Dedifferentiated amniotic fluid mesenchymal stem cell (primary cell): ENCODE results near the gene PES1.
"Not testable (repeated sequence)": the region's sequence is repeated elsewhere in the genome, so short reads cannot be mapped to it uniquely, and the experiment has no call there.

ENCODE experiments used
- DNase-seq: peaks from one replicate; pipeline ENCODE4 v3.0.0-alpha.2; 2016; ENCODE audit errors: extremely low spot score

PES1 gene

GRCh38 chr22:30609260-30610185 is 17.8 kb upstream of the PES1 start:
- DNase-seq, result peak; percentile 71

- DNase-seq, result no peak
Observed at GRCh38 chr22:30607939-30608338, 16.2 kb upstream of the PES1 start.

DNA sequence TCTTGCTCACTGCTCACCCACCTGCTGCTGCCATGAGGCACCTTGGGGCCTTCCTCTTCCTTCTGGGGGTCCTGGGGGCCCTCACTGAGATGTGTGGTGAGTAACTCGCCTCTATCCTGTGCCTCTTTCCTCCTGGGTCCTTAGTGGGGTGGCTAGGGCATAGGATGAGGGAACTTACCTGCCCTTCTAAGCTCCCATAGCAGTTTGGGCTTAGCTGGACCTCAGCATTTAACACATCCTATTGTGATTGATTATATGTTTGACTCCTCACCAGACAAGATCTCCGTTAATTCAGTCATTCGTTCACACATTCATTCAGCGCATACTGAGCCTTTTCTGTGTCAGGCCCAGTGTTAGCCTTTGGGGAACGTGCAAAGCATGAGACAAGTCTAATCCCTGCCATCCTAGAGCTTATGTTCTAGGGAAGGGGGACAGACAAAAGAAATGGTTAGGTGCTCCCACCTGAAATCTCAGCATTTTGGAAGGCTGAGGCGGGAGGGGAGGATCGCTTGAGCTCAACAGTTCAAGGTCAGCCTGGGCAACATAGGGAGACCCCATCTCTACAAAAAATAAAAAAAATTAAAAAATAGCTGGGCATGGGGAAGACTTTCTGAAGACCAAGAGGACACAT is 15.7 kb upstream of the PES1 start:
- no peak for DNase-seq

GRCh38 chr22:30606455-30607299 is 15.0 kb upstream of the PES1 start, which contains the start of gene TCN2:
Gene TCN2, plus strand, starts transcription at chr22:30607174. Its CDS starts 158 bp downstream, at chr22:30607332.
- peak; percentile 49 for DNase-seq

DNA sequence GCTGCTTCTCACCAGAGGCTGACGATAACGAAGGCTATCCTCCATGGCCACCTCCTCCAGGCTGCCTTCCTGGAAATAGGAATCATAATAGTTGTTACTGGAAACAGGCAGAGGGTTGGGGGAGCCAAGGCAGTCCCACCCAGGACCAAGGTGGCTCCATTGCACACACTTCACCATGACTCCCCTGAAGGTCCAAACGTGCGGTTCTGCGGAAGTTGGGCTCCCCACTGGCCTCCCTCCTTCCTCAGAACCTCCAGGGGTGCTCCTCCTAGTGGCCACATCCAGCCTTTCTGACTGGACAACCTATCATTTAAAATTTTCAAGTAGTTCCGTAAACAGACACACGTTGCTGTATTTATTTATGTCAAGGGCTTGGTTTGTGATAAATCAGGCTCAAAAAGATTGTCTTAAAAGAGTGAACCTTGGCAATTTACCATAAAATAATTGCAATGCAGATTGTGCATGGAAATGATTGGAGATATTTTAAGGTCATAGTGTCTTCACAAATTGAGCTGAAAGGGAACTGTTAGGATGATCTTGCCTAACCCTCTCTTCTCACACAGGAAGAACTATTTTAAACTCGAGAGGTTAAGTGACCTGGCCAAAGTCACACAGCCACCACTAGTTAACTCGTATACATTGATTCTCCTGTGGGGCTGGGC is 13.9 kb upstream of the PES1 start:
- no peak for DNase-seq

DNA sequence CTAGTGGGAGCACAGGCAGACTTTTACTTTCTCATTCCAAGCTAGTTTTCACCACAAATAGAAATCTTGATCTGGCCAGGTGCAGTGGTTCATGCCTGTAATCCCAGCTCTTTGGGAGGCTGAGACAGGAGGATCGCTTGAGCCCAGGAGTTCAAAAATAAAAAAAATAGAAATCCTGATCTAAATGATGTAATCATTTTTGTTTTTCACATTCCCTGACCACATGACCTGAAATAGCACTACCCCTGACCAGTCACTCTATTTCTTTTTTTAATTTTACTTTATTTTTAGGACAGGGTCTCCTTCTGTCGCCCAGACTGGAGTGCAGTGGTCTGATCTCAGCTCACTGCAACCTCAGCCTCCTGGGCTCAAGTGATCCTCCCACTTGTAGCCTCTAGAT is 13.0 kb upstream of the PES1 start:
- no peak for DNase-seq

DNA sequence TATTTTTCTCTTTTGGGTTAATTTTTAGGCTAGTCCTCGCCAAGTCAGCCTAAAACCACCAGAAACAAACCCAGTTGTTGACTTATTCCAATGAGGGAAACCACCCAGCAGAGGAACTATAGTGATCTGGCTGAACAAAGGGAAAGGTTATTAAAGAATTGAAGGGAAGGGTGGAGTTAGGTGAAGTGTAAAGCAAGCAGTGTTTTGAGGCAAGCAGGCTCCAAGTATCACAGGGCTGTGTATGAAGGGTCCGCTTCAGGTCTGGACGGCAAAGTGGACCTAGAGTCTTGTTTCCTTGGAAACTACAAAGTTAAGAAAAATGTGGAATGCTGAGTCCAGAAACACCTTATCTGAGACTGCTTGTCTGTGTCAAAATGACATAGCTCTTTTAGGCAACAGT is 12.1 kb upstream of the PES1 start:
- DNase-seq, result no peak

DNA sequence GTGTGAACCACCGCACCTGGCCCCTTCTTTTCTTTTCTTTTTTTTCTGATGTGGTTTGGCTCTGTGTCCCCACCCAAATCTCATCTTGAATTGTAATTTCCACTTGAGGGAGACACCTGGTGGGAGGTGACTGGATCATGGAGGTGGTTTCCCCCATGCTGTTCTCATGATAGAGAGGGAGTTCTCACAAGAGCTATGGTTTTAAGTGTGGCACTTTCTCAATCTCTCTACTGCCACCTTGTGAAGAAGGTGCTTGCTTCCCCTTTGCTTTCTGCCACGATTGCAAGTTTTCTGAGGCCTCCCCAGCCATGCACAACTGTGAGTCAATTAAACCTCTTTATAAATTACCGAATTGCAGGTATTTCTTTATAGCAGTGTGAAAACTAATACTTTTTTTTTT is 10.3 kb upstream of the PES1 start:
- DNase-seq, result no peak

DNA sequence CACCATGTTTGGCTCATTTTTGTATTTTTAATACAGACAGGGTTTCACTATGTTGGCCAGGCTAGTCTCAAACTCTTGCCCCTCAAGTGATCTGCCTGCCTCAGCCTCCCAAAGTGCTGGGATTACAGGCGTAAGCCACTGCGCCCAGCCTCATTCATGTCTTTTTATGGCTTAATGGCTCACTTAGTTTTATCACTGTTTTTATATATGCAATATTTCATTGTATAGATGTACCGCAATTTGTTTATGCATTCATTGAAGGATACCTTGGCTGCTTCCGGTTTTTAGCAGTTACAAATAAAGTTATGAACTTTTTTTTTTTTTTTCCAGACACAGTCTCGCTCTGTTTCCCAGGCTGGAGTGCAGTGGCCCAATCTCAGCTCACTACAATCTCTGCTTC is 9.8 kb upstream of the PES1 start:
- no peak for DNase-seq

- DNase-seq, result no peak
Observed at GRCh38 chr22:30600921-30601320, 9.2 kb upstream of the PES1 start.

DNA sequence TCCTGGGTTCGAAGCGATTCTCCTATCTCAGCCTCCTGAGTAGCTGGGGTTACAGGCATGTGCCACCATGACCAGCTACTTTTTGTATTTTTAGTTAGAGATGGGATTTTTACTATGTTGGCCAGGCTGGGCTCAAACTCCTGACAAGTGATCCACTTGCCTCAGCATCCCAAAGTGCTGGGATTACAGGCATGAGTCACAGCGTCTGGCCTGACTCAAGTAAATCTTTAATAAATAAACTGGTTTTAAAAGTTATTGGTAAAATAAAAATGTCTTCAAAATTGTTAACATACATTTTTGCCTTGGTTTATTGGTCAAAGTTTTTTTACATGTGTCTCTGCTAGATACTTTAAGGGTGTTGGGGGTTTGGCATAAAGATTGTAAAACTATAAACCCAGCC is 7.3 kb upstream of the PES1 start:
- DNase-seq, result no peak

- no peak for DNase-seq
Observed at GRCh38 chr22:30596886-30597285, 5.2 kb upstream of the PES1 start.

GRCh38 chr22:30596199-30596598 is 4.5 kb upstream of the PES1 start:
- DNase-seq, result no peak

DNA sequence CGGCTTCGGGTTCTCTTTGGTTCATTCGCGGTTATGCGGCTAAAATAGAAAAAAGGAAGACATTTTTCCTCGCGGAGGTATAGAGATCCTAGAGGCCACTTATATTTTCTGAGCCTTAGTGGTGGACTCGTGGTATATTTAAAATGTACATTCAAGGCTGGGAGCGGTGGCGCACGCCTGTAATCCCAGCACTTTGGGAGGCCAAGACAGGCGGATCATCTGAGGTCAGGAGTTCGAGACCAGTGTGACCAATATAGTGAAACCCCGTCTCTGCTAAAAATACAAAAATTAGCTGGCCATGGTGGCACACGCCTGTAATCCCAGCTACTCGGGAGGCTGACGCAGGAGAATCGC is 627 bp upstream of the PES1 start:
- DNase-seq, result not testable (repeated sequence)

DNA sequence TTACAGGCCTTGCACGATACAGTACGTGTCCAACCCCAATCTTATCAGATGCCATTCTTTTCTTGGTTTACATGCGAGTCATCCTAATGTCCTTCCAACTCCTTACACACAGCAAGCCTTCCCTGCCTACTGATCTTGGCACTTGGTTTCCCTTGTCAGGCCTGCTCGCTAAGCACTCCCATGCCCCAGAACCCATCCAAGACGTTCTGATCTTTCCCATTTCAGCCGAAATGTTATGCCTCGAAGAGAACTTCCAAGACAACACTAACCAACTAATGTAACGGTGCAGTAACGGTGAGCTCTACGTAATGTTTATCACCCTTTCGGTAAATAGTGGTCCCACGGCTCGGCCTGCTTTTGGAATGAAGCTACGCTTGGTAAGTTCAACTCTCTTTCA is 521 bp downstream of the PES1 start:
- DNase-seq, result peak; percentile 23

GRCh38 chr22:30586414-30586813 is 5.3 kb downstream of the PES1 start:
- no peak for DNase-seq

DNA sequence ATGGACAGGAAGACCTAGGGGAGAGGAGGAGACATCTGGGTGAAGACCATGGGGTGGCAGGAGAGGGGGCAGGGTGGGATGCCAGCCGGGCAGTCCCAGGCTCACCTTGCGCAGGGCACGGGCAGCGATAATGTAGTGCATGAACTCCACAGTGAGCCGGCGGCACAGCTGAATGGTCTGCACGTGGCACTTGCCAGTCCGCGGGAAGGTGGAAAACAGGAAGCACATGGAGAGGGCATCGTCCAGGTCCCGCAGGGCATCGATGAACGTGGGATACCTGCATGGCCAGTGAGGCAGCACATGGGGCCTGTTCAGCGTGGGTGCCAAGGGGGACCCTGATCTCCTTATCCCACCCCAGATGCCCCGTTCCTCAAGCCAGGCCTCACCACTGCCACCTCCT is 7.3 kb downstream of the PES1 start:
- DNase-seq, result no peak

DNA sequence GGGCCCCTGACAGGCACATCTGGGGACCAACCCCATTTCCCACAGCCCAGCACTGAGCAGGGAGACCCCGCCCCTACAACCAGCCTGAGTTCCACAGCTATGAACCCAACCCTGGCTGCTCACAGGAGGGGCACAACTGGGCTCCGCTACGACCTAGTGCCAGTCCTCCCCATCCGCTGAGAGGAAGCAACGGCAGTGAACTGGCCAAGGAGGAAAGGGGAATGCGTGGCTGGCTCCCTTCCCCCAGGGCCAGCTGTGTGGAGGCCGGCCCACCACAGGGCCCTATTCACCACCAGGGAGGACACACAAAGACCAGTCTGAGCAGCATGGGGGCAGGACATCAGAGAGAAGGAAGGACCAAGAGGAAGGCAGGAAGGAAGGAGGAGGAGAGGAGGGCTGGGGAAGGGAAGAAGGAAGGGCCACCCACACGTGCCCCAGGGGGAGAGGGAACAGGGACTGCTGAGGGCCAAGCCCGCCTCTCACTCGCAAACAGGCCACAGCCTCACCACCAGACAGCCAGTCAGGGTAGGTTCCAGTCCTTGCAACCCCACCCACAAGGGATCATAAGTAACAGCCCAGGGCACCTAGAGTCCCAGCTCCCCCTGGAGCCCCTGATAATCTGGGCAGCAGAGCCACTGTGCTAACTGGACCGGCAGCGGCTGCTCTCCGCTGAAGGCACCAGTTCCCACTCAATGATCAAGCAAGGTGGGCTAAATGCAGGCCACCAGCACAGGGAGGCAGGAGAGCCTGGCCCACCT is 8.7 kb downstream of the PES1 start:
- DNase-seq, result no peak

- no peak for DNase-seq
Observed at GRCh38 chr22:30582051-30582450, 9.7 kb downstream of the PES1 start.

DNA sequence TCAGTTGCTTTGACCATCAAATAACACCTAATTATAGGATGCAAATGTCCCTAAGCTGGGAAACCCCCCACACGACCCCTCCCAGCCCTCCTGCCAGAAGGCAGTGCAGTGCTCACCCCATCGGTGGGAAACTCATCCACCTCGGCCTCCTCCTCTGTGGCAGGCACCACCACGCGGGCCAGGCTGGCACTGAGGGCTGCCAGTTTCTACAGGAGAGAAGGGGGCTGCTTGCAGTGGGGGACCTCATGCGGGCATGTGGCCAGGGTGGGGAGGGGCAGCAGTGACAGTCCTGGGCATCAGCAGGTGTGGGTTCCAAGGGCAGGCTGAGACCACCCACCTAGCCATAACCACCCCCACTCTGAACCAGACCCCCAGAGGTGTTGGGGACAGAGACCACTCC is 10.8 kb downstream of the PES1 start:
- no peak for DNase-seq

- no peak for DNase-seq
Observed at GRCh38 chr22:30578481-30578880, 13.2 kb downstream of the PES1 start.
